ENCODE results near the gene CHD1.

DNA sequence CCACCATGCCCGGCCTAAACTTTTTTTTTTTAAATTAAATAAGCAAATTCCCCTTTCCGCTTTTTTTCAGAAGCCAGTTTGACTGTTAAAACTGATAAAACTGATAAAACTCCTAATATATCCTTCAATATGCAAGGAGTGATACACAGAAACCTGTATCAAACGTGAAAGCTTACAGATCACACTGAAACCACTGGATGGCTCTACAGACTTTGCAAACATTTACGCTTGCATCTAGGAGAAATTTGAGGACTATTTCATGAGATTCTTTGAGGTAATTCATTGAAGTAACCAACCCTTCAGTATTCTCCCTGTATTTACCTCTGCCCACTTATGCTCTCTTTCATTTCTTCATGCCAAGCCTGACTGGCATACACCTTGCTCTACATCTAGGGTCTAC, 40.6 kb upstream of the CHD1 start:
- TF ChIP-seq, protein P1, sequence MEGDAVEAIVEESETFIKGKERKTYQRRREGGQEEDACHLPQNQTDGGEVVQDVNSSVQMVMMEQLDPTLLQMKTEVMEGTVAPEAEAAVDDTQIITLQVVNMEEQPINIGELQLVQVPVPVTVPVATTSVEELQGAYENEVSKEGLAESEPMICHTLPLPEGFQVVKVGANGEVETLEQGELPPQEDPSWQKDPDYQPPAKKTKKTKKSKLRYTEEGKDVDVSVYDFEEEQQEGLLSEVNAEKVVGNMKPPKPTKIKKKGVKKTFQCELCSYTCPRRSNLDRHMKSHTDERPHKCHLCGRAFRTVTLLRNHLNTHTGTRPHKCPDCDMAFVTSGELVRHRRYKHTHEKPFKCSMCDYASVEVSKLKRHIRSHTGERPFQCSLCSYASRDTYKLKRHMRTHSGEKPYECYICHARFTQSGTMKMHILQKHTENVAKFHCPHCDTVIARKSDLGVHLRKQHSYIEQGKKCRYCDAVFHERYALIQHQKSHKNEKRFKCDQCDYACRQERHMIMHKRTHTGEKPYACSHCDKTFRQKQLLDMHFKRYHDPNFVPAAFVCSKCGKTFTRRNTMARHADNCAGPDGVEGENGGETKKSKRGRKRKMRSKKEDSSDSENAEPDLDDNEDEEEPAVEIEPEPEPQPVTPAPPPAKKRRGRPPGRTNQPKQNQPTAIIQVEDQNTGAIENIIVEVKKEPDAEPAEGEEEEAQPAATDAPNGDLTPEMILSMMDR (IDR thresholded peaks at IDR 0.05) = no peak
- TF ChIP-seq POLR2A (IDR thresholded peaks at IDR 0.05) (no peak), EP300 (IDR thresholded peaks at IDR 0.05) (no peak)

All from tibial nerve (tissue), 4 donors.